Measurements from ENCODE around the gene MCCD1.
"Not testable (repeated sequence)": the region's sequence is repeated elsewhere in the genome, so short reads cannot be mapped to it uniquely, and the experiment has no call there.

MCCD1 gene

DNA sequence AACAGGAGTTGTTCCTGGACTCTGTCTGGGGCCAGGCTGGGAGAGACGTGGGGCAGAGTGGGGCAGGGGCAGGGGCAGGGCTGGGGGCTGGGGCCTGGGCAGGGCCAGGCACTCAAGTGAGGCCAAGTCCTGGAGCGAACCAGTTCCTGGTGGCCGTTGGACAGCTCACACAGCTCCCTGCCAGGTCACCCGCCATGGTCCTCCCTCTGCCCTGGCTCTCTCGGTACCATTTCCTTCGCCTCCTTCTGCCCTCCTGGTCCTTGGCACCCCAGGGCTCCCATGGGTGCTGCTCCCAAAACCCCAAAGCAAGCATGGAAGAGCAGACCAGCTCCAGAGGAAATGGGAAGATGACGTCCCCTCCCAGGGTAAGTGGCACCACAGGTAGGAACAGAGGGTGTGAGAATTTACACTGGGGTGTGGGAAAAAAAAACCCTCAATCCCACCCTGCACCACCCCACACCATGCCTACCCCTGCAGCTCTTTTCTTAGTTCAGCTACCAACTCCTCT is at the start of gene MCCD1:
Gene MCCD1 (plus strand): TSS at position 142 of the 508 bp plus-strand sequence. CDS start 53 bp downstream, at position 195.
- H3K36me3 ChIP-seq (ENCODE audit: control insufficient read depth, low read depth, low read length): peaks cover 46% of the 10 kb centered on the region

GRCh38 chr6:31479151-31479932 is 49.4 kb upstream of the MCCD1 start:
- H3K36me3 ChIP-seq (ENCODE audit: control insufficient read depth, low read depth, low read length): no peaks in the 10 kb centered on the region
- no peaks in the 10 kb centered on the region for H3K4me1 ChIP-seq (ENCODE audit: control insufficient read depth, low read depth, low read length)
- no peaks in the 10 kb centered on the region for H3K9me3 ChIP-seq (ENCODE audit: control insufficient read depth, low read depth, low read length)
- H3K27ac ChIP-seq (ENCODE audit: low read length): no peak overlapping the region
- no peak overlapping the region for H3K4me3 ChIP-seq (ENCODE audit: low read length)
- H3K9ac ChIP-seq (ENCODE audit: low read length): no peak overlapping the region
- no peaks in the 10 kb centered on the region for H3K27me3 ChIP-seq (ENCODE audit: control insufficient read depth, insufficient read depth, low read length)

More for the DNA sequence above, at the start of gene MCCD1:
- no peak within 1 kb of the TSS for H3K9ac ChIP-seq (ENCODE audit: low read length)
- no peaks in the 10 kb centered on the region for H3K9me3 ChIP-seq (ENCODE audit: control insufficient read depth, low read depth, low read length)
- no peaks in the 10 kb centered on the region for H3K27me3 ChIP-seq (ENCODE audit: control insufficient read depth, insufficient read depth, low read length)
- H3K27ac ChIP-seq (ENCODE audit: low read length): no peak within 1 kb of the TSS
- H3K4me1 ChIP-seq (ENCODE audit: control insufficient read depth, low read depth, low read length): no peaks in the 10 kb centered on the region
- no peak within 1 kb of the TSS for H3K4me3 ChIP-seq (ENCODE audit: low read length)

DNA sequence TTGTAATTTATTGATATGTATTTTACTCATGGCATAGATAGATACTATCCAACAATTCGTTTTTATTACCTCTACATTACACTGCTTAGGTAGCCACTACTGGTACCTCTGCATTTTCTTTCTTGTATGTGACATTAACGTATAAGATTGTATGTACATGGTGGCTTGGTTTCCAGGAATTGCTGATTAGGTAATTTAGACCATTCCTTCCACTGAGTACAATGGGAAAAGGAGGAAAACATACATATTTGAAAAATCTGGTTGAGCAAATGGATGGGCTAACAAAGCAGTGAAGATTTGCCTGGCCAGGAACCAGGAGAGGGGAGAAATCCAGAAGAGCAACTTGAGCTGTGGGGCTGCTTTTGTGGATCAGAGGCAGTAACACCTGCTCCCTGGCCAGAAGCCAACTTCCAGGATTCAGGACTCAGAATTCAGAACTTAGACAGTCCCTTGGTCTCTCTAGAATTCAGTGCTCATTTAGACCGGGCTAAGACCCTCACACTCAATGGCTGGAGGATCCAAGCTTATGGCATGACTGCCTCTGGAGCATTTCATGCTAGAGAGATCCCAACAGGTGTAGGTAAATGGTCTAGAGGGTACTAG is 48.7 kb upstream of the MCCD1 start:
- Histone ChIP-seq H3K4me1 (ENCODE audit: control insufficient read depth, low read depth, low read length) (no peaks in the 10 kb centered on the region), H3K4me3 (ENCODE audit: low read length) (no peak overlapping the region), H3K27me3 (ENCODE audit: control insufficient read depth, insufficient read depth, low read length) (no peaks in the 10 kb centered on the region), H3K9me3 (ENCODE audit: control insufficient read depth, low read depth, low read length) (no peaks in the 10 kb centered on the region), H3K27ac (ENCODE audit: low read length) (no peak overlapping the region), H3K36me3 (ENCODE audit: control insufficient read depth, low read depth, low read length) (no peaks in the 10 kb centered on the region), H3K9ac (ENCODE audit: low read length) (no peak overlapping the region)

DNA sequence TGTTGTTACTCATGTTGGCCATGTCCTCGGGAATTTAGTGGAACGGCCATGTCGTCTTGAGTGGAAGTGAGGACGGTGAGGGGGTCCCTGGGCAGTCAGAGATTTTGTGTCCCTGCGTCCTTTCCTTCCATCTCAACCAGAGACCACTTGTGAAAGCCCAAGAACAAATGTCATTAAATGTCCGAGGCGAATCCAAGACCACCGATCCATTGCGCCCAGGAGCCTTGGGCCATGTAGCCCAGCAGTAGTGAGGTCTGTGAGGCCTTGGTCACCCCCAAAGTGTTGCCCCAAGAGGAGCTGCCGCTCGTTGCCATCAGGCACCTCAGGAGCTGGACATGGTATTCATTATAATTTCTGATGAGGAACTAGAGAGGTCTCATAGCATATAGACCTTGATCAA is 48.2 kb upstream of the MCCD1 start:
- Histone ChIP-seq H3K27ac (ENCODE audit: low read length) (no peak overlapping the region), H3K9ac (ENCODE audit: low read length) (no peak overlapping the region), H3K27me3 (ENCODE audit: control insufficient read depth, insufficient read depth, low read length) (no peaks in the 10 kb centered on the region), H3K36me3 (ENCODE audit: control insufficient read depth, low read depth, low read length) (no peaks in the 10 kb centered on the region), H3K4me3 (ENCODE audit: low read length) (no peak overlapping the region), H3K9me3 (ENCODE audit: control insufficient read depth, low read depth, low read length) (no peaks in the 10 kb centered on the region), H3K4me1 (ENCODE audit: control insufficient read depth, low read depth, low read length) (no peaks in the 10 kb centered on the region)

DNA sequence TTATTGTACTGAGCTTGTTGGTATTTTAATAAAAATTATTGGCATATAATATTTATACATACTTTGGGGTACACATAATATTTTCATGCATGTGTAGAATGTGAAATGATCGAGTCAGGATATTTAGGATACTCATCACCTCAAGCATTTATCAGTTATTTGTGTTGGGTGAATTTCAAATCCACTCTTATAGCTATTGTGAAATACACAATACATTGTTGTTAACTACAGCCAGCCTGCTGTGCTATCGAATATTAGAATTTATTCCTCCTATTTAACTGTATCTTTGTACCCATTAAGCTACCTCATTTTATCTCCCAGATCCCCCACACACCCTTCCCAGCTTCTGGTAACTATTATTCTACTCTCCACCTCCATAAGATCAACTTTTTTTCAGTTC is 45.4 kb upstream of the MCCD1 start:
- H3K36me3 ChIP-seq (ENCODE audit: control insufficient read depth, low read depth, low read length): no peaks in the 10 kb centered on the region
- no peaks in the 10 kb centered on the region for H3K4me1 ChIP-seq (ENCODE audit: control insufficient read depth, low read depth, low read length)
- no peaks in the 10 kb centered on the region for H3K27me3 ChIP-seq (ENCODE audit: control insufficient read depth, insufficient read depth, low read length)
- no peak overlapping the region for H3K9ac ChIP-seq (ENCODE audit: low read length)
- no peak overlapping the region for H3K27ac ChIP-seq (ENCODE audit: low read length)
- no peak overlapping the region for H3K4me3 ChIP-seq (ENCODE audit: low read length)
- no peaks in the 10 kb centered on the region for H3K9me3 ChIP-seq (ENCODE audit: control insufficient read depth, low read depth, low read length)

GRCh38 chr6:31485055-31485454 is 43.7 kb upstream of the MCCD1 start:
- no peaks in the 10 kb centered on the region for H3K9me3 ChIP-seq (ENCODE audit: control insufficient read depth, low read depth, low read length)
- H3K27ac ChIP-seq (ENCODE audit: low read length): no peak overlapping the region
- no peak overlapping the region for H3K4me3 ChIP-seq (ENCODE audit: low read length)
- H3K36me3 ChIP-seq (ENCODE audit: control insufficient read depth, low read depth, low read length): no peaks in the 10 kb centered on the region
- H3K9ac ChIP-seq (ENCODE audit: low read length): no peak overlapping the region
- H3K27me3 ChIP-seq (ENCODE audit: control insufficient read depth, insufficient read depth, low read length): peaks cover 11% of the 10 kb centered on the region
- no peaks in the 10 kb centered on the region for H3K4me1 ChIP-seq (ENCODE audit: control insufficient read depth, low read depth, low read length)

GRCh38 chr6:31486065-31486837 is 42.5 kb upstream of the MCCD1 start:
- not testable (repeated sequence) for H3K27ac ChIP-seq (ENCODE audit: low read length); H3K36me3 ChIP-seq (ENCODE audit: control insufficient read depth, low read depth, low read length); H3K9ac ChIP-seq (ENCODE audit: low read length); H3K4me1 ChIP-seq (ENCODE audit: control insufficient read depth, low read depth, low read length); H3K4me3 ChIP-seq (ENCODE audit: low read length); H3K9me3 ChIP-seq (ENCODE audit: control insufficient read depth, low read depth, low read length)
- H3K27me3 ChIP-seq (ENCODE audit: control insufficient read depth, insufficient read depth, low read length): peaks cover 23% of the 10 kb centered on the region

DNA sequence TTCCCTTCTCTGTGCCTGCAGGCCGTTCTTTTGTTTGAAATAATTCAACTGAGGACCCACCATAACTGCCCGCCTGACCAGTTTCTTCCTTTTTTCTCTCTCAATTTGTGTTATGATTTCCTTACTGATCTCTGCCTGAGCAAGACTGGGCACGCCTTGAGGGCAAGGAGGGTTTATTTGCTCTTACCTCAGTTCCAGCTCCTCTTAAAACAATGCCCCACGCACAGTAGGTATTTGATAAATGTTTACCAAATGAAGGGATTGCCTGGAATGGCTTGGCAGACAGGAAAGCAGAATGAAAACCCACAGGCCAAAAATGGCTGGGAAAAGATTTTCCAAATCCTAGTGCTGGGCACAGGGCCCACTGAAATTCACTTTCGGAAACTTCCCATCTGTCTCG is 41.1 kb upstream of the MCCD1 start:
- H3K4me1 ChIP-seq (ENCODE audit: control insufficient read depth, low read depth, low read length); H3K9me3 ChIP-seq (ENCODE audit: control insufficient read depth, low read depth, low read length); H3K36me3 ChIP-seq (ENCODE audit: control insufficient read depth, low read depth, low read length); H3K9ac ChIP-seq (ENCODE audit: low read length); H3K4me3 ChIP-seq (ENCODE audit: low read length); H3K27ac ChIP-seq (ENCODE audit: low read length): not testable (repeated sequence)
- H3K27me3 ChIP-seq (ENCODE audit: control insufficient read depth, insufficient read depth, low read length): peaks cover 28% of the 10 kb centered on the region

DNA sequence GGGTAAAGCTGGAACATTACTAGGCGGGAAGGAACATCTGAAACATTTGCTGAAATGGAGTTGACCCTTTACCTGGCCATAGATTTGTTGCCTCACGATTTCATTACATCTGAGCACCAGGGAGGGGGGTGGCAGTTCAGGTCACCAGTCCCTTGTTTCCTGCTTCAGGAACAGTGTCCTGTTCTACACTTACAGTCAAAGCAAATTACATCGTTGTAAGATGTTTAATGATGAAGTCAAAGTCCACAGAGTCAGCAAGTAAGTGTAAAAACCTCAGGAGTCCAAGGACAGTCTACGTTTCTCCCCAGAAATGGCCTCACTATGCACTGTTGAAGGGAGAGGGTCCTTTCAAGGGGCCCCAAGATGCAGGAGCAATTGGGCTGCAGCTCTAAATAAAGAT is 39.7 kb upstream of the MCCD1 start:
- no peak overlapping the region for H3K4me3 ChIP-seq (ENCODE audit: low read length)
- no peaks in the 10 kb centered on the region for H3K36me3 ChIP-seq (ENCODE audit: control insufficient read depth, low read depth, low read length)
- no peaks in the 10 kb centered on the region for H3K9me3 ChIP-seq (ENCODE audit: control insufficient read depth, low read depth, low read length)
- no peak overlapping the region for H3K27ac ChIP-seq (ENCODE audit: low read length)
- no peaks in the 10 kb centered on the region for H3K4me1 ChIP-seq (ENCODE audit: control insufficient read depth, low read depth, low read length)
- no peak overlapping the region for H3K9ac ChIP-seq (ENCODE audit: low read length)
- H3K27me3 ChIP-seq (ENCODE audit: control insufficient read depth, insufficient read depth, low read length): peaks cover 40% of the 10 kb centered on the region

DNA sequence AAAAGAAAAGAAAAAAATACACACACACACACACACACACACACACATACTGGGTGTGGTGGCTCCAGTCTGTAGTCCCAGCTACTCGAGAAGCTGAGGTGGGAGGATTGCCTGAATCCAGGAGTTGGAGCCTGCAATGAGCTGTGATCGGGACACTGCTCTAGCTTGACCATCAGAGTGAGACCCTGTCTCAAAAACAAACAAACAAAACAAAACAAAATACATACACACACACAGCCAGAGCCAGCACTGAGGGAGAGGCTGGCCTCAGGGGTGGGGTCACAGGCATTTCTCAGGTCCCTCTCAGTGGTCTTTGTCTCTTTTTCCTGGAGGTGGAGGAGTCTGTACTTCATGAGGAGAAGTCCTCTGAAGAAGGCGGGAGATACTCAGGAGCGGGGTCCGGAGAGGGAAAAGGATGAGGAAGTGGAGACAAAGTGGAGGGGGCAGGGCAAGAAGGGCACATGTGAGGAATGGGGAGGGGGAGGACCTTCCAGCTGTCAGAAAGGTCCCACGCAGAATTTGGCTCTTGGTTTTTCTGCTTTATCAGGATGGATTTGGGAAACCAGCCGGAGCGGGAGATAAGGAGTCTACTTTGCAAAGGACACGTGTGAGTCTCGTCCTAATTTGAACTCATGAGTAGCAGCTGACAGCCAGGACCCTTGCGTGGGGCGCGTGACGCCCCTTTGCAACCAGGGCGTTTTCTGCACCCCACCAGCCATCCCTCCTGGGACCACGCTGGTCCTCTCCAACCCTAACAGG is 38.5 kb upstream of the MCCD1 start:
- H3K9ac ChIP-seq (ENCODE audit: low read length): no peak overlapping the region
- no peak overlapping the region for H3K27ac ChIP-seq (ENCODE audit: low read length)

DNA sequence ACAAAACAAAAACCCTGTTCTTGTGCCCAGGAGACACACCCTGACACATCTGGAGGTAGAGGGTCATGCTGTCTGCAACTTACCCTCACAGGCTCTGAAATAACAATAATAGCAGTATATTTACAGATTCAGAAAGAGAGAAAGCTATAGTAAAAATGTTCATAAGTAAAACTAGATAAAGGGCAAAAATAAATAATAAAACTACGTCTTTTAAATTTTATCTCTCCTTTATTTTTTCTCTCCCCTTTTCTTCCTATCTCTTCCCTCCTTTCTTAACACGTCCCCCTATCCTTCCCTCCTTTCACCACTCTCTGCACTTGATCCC is 35.2 kb upstream of the MCCD1 start:
- Histone ChIP-seq H3K4me3 (ENCODE audit: low read length) (peak overlapping the region; percentile 75), H3K27me3 (ENCODE audit: control insufficient read depth, insufficient read depth, low read length) (peaks cover 78% of the 10 kb centered on the region)
- H3K9me3 ChIP-seq (ENCODE audit: control insufficient read depth, low read depth, low read length); H3K4me1 ChIP-seq (ENCODE audit: control insufficient read depth, low read depth, low read length); H3K27ac ChIP-seq (ENCODE audit: low read length); H3K9ac ChIP-seq (ENCODE audit: low read length); H3K36me3 ChIP-seq (ENCODE audit: control insufficient read depth, low read depth, low read length): not testable (repeated sequence)

More for the DNA sequence above, 38.5 kb upstream of the MCCD1 start:
- Histone ChIP-seq H3K4me3 (ENCODE audit: low read length) (no peak overlapping the region), H3K9me3 (ENCODE audit: control insufficient read depth, low read depth, low read length) (no peaks in the 10 kb centered on the region), H3K36me3 (ENCODE audit: control insufficient read depth, low read depth, low read length) (no peaks in the 10 kb centered on the region), H3K27me3 (ENCODE audit: control insufficient read depth, insufficient read depth, low read length) (peaks cover 52% of the 10 kb centered on the region), H3K4me1 (ENCODE audit: control insufficient read depth, low read depth, low read length) (peaks cover 2% of the 10 kb centered on the region)

All from iPS-18a (cell line).